GM15510 (cell line): Measurements from ENCODE around the gene HNRNPUL2.

ENCODE experiments used
- POLR2A ChIP-seq: IDR thresholded peaks from 3 replicates; pipeline ENCODE4 v1.6.1; 2011; ENCODE audit warnings: borderline replicate concordance; ENCODE audit not compliant: insufficient read length; ENCODE audit errors: extremely low read depth

The HNRNPUL2 gene

DNA sequence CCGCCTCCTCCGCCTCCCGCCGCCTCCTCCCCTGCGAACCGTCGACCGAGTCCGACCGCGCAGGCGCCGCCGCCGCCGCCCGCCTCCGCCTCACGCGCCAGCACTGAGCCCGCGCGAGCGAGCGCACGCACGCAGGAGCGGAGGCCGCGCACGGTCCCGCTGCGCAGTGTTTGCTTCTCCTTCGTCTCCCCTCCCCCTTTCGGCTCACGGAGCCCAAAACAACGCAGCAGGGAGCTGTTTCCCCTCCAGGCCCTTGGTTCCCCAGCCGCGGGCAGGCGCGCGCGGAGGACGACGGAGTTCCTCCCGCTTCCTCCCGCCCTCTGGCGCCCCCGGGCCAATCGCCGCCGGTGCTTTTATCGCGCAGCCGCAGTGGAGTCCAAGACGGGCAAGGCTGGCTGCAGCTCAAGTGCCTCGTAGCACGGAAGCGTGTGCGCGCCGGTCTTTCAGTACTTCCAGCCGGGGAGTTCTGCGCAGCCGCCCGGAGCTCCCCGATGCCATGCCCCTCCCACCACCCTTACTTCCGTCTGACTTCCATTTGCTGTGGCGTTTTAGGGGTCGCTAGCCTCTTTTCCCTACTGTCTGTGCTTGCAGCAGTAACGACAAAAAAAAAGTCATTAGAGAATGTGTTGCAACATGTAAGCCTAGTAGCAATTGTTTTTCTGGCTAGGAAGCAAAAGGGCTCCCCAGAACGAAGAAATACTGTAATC is at the start of gene HNRNPUL2:
HNRNPUL2 (minus strand) TSS at position 293 of the 707 bp plus-strand sequence. CDS start 301 bp downstream, outside the sequence.
- peak; percentile 94 for TF ChIP-seq POLR2A

DNA sequence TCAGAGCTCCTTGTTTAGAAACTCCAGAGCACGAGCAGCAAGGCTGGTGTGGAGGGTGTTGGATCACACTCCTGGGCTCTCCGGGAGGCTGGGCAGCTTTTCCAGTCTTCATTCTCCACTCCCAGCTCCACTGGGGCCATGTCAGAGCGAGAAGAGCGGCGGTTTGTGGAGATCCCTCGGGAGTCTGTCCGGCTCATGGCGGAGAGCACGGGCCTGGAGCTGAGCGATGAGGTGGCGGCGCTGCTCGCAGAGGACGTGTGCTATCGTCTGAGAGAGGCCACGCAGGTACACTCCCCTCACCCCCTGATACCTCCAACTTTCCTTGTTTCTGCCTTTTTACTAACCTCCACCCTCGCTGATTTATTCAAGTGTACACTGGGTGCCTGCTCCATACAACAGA is 48.4 kb upstream of the HNRNPUL2 start:
- no peak for TF ChIP-seq POLR2A

DNA sequence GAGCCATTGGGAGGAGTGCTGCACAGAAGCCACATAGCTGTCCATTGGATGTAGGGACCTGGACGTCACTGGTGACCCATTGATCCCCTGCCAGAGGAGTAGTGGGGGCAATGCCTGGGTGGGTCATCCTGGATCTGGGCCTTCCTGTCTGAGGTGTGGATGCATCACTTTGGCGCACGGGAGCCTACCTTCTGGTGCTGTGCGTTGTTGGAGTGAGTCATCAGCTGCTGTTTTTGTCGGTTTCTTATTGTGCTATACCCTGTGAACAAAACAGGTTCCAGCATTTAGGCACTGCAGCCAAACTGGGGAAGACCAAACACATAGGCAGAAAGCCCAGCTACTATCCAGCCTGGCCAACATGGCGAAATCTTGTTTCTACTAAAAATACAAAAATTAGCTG is 47.1 kb upstream of the HNRNPUL2 start:
- TF ChIP-seq POLR2A, result no peak

DNA sequence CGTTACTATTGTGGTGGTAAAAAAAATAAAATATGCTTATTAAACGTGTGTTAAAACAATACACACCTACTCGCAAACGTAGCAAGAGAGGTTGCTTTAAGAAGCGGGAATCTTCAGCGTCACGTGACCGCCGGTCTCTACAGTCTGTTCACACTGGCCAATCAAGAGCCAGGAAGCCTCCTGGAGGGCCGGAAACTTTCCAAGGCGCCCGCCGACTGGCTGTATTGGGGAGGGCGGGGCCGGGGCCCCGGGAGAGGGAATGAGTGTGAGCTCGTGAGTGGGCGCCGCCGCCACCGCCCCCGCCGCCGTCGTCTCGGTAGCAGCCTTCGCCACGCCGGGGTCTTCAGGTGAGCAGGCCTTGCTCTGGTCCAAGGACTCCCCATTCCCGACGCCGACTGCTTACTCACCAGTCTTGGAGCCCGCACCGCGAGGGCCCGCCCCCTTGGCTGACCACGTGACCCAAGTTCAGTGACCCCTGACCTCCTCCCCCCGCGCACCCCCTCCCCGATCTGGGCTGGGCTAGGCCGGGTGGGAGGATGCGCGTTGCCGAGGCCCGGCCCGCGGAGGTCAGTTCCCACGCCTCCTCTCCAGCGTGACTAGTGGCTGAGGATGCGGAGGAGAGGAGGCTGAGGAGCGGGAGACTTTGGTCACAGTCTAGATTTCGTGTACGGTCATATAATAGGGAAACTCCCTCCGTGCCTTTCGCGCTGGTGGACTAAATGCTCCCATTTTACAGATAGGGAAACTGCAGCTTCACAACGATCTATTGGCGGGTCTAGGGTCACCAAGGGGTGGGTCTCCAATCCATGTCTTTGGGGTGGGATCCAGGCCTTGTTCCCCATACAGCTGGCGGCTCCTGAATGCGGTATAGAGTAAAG is 44.1 kb upstream of the HNRNPUL2 start, which contains the start of gene TAF6L:
TAF6L (plus strand) TSS at position 253 of the 878 bp plus-strand sequence. CDS start 4,388 bp downstream, outside the sequence.
- peak; percentile 63 for TF ChIP-seq POLR2A

DNA sequence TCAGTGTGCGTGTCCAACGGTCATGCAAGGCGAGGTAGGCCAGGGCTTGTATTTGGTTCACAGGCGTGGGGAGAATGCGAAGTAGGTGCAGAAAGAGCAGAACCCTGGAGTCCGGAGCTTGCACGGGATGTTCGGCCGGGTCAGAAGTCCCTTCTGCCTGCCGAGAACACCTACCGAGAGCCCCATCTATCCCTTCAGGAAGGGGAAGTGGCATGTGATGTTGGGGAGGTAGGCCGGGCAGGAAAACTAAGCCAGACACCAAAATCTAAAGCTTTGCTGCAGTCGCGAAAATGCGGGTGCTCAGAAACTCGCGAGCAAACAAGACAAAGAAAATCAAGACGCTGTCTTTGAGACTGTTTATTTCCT is 43.5 kb upstream of the HNRNPUL2 start:
- no peak for TF ChIP-seq POLR2A

DNA sequence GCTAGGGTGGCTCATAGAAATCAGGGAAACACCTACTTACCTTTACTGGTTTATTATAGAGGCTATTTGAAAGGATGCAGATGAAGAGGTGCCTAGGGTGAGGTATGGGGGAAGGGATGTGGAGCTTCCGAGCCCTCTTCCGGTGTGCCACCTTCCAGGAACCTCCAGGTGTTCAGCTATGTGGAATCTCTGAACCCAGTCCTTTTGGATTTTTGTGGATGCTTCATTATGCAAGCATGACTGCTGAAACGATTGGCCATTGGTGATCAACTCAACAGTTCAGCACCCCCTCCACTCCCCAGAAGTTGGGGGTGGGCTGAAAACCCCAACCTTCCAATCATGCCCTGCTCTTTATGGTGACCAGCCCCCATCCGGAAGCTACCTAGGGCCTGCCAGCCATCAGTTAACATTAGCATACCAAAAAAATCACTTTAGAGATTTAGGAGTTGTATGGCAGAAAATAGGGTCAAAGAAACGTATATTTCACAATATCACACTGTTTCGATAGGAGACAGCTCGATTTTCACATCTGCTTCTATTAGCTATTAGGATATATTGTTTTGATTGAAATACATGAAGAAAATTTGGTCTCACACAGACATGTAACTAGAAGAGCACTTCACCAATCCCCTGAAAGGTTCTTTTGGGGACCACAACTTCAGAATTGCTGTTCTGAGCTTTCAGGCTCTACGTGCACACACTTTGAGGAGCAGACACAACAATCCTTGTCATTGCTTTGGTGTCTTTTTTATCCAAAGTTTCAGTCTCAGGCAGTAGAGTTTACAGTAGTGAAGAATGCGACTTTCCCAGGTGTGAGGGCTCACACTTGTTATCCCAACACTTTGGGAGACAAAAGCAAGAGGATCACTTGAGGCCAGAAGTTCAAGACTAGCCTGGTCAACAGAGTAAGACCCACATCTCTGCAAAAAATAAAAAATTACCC is 30.9 kb upstream of the HNRNPUL2 start:
- TF ChIP-seq POLR2A, result no peak

DNA sequence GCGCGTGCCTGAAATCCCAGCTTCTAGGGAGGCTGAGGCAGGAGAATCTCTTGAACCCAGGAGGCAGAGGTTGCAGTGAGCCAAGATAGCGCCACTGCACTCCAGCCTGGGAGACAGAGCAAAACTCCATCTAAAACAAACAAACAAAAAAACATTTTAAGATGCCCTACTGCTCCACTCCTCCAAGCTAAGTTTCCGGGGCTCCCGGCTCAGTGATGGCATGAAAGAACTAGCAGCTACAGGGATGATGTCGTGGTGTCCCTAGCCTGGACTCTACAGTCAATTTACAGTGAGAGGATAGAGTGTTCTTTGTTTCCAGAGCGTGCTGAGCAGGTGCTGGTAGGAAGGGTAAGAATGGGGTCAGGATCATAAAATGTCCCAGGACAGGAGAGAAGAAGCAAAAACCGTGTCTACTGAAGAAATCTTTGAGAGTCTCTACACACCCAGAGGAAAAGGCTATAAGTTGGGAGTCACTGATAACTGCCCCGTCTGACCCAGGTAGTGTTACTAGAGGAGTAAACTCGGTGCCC is 27.9 kb upstream of the HNRNPUL2 start:
- no peak for TF ChIP-seq POLR2A

DNA sequence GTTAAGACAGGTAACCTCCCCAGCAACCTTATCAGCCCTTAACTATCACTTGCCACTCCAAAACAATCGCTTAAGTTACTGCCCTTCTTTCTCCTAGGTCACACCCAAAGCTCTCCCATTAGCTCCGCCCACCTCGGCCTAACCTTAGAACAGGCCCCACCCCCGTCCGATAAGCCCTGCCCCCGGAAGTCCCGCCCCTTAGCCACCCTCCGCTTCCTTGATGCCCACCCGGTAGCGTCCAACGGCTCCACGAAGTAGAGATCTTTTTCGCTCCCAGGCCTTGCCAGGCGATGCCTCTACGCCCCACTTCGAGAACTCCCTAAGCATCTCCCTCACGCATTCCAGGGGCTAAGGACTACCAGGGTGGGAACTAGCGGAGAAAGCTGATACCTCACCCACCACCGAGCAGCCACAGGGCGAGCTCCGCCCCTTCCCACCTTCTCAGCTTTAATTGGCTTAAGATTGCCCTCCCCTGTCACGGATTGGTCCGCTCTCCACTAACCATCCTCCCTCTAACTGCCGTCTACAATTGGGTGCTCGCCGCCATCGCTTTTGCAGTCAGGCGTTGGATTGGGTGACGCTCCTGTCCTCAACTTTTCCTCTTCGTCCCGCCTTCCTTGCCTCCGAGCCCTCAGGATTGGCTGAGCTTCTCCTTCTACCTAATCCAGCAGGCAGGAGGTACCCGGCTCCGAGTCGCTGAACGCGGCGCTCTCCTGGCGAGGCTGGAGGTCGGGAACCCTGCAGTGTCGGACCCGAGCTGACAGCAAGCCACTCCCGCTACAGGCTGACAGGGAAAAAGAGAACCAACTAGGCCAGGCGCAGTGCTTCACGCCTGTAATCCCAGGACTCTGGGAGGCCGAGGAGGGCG is 26.7 kb upstream of the HNRNPUL2 start, which contains the start of gene ZBTB3:
ZBTB3 (minus strand) TSS at position 425 of the 868 bp plus-strand sequence. CDS start 496 bp downstream, outside the sequence.
- TF ChIP-seq POLR2A, result peak; percentile 60

DNA sequence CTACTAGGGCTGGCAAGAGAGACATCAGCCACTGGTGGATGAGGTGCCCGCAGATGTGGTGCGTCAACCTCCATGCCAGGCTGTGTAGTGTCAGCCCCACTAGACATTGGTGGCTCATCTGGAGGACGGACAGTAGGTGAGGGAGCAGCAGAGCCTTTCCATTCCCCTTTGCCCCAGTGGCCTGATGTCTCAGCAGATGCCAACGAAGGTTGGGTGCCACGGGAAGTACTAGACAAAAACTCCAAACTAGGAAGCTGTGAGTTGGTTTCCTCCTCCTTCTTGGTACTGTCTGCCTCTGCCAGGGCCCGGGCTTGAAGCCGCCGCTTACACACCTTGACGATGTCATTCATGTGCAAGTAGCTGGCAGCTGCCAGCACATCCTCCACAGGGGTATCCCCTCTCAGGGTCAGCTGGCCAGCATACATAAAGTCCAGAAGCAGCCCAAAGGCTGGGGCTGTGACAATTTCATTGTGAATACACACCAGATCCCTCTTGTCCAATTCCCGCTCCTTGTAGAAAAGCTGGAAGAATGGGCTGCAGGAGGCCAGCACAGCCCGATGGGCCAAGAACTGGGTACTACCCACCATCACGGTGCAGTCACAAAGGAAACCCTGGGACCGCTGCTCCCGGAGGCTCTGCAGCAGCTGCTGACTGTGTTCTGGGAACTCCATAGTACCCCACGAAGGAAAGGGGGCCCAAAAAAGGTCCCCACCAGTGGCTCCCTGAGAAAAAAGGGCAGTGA is 25.9 kb upstream of the HNRNPUL2 start:
- TF ChIP-seq POLR2A, result no peak

DNA sequence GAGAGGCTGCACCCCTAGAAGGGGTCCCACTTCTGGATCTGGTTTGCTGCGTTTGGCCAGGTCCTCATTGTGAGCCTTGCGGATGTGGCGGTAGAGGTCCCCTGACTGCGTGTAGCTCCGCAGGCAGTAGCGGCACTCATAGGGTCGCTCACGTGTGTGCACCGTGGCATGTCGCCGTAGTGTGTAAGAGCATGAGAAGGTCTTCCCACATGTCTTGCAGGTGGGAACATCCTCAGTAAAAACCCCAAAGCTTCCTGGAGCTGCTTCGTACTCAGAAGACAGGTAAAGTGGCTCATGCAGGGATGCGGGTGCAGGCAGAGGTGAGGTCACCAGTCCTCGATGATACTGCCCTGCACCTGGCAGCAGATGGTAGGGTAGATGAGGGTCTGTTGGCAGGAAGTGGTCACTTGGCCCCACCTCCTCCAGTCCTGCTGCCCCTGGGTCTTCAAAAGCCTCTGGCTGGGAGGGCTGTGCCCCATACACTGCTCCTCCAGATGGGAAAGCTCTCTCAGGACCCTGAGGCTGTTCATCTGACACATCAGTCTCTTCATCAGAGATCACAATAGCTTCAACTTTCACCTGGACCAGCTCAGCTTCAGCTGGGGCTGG is 25.0 kb upstream of the HNRNPUL2 start:
- no peak for TF ChIP-seq POLR2A

DNA sequence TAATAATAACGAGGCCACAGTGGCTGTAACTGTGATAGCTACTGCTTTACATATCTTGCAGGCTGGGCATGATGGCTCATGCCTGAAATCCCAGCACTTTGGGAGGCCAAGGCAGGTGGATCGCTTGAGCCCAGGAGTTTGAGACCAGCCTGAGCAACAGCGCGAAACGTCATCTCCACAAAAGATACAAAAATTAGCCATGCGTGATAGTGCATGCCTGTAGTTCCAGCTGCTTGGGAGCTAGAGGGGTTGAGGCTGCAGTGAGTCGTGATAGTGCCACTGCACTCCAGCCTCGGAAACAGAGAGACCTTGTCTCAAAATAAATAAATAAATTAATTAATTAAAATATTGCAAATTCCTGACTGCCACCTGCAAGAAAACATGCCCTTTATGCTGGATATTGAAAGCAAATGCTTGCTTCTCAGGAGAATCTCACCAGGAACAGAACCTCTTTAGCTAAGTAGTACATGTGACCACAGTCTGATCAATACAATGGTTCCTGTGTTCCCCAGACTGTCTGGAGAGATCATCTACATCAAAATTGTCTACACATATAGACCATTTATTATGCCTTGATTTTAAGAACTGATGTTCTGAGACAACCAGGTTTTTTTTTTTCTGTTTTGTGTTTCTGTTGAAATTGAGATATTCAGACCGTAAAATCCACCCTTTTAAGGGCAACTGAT is 20.4 kb upstream of the HNRNPUL2 start:
- no peak for TF ChIP-seq POLR2A

DNA sequence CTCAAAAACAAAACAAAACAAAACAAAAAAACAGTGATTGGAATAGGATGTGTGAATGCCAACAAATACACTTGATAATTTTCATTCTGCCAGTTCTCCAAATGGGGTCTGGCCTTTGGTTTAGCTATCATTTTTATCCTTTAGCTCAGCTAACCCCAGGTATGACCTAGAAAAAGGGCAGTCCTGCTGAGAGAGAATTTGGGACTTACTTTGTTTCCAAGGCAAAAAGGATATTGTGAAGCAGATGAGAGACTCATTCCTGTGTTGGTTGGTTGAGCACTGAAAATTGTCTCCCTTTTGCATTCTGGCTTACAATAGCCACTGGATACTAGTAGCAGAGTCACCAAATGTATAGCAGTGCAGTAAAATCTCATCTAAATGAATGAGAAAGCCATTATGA is 9.9 kb upstream of the HNRNPUL2 start:
- no peak for TF ChIP-seq POLR2A

DNA sequence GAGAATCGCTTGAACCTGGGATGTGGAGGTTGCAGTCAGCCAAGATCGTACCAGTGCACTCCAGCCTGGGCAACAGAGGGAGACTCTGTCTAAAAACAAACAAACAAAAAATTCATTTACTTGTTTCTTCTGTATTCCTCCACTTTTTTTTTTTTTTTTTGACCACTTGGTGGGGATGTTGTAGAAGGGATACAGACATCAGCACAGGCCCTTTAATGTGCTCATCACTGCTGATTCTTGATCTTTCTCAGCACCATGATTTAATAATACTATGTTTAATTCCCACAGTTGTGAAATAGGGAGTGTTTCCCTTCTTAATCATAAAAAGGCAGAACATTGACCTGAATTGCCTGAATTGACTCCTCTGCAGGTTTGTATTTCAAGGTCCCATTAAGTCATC is 5.6 kb upstream of the HNRNPUL2 start:
- TF ChIP-seq POLR2A, result no peak
